GM19240 (cell line): ENCODE measurements around the gene SAFB.

Experiments used
- DNase-seq: peaks from one replicate; pipeline ENCODE4 v3.0.0; 2011; ENCODE audit warnings: low spot score; ENCODE audit not compliant: insufficient read length

SAFB gene

GRCh38 chr19:5622465-5623396, at the start of gene SAFB, which contains the start of gene SAFB2:
Gene SAFB (plus strand): TSS chr19:5623083. CDS start chr19:5623206, 123 bp downstream.
Gene SAFB2 (minus strand): TSS chr19:5622776. CDS start chr19:5622715, 61 bp downstream.
- DNase-seq: peak; percentile 85

GRCh38 chr19:5575590-5575989, 47.3 kb upstream of the SAFB start:
- DNase-seq: no peak

DNA sequence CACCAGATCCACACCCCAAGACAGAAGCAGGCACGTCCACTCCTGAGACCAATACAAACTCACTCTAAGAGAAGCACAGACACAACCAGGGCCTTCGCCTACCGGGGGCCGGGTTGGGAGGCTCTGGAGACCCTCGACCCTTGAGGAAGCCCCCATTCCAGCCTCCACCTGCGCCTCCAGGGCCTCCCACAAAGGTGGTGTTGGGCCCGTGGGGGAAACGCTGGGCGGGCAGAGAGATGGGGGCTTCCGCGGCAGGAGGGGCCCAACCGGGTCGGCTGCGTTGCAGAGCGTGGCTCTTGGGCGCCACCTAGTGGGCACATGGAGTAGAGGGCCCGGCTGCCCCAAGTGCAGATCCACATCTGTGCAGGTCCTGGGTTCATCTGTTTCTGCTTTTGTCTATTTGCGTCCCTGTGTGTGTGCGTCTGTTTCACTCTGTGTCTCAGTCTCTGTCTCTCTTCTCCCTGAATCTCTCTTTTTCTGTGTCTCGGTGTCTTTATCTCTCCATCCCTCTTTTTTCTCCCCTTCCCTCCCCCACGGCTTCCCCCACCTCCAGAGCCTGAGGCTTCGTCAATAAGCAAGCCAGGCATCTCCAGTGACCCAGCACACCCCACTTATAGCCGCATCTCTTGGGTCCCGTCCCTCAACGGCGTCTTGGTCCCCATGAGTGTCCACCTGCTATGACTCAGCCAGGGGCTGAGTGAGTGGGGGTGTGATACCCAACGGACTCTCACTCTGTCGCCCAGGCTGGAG, 44.6 kb upstream of the SAFB start:
- peak; percentile 83 for DNase-seq

GRCh38 chr19:5579286-5579685, 43.6 kb upstream of the SAFB start:
- DNase-seq: no peak

DNA sequence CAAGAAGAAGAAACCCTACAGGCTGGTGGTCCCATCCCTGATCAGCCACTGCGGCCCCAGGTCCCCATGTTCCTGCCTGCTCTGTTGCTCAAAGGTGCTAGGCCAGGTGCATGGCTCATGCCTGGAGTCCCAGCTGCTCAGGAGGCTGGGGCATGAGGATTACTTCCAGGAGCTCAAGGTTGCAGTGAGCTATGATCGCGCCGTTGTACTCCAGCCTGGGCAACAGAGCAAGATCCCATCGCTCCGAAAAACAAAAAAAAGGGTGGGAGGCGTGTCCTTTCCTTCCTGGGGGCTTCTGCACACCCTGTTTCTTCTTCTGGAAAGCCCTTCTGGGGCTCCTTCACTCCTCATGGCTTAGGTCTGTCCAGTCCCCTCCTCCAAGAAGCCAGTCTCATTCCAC, 43.2 kb upstream of the SAFB start:
- DNase-seq: no peak

DNA sequence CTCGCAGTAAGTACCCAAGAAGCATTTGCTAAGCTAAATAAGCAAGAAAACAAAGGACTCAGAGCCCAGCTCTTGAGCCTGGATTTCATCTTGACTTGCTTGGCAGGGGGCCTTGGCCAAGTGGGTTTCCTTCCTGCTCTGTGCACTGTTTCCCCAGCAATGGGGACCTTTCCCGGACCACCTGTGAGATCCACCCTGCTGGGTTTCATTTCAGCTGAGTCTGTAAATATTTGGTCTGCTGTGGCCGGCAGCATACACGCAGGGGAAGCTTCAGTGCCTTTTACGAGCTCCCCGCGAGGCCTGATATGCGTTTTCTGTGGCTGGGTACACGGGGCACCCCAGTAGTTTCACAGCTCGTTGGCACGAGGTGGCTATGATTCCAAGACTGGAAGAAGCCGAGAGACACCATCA, 42.7 kb upstream of the SAFB start:
- no peak for DNase-seq

GRCh38 chr19:5585461-5586299, 37.2 kb upstream of the SAFB start:
- no peak for DNase-seq

GRCh38 chr19:5586300-5587070, 36.4 kb upstream of the SAFB start:
- no peak for DNase-seq

DNA sequence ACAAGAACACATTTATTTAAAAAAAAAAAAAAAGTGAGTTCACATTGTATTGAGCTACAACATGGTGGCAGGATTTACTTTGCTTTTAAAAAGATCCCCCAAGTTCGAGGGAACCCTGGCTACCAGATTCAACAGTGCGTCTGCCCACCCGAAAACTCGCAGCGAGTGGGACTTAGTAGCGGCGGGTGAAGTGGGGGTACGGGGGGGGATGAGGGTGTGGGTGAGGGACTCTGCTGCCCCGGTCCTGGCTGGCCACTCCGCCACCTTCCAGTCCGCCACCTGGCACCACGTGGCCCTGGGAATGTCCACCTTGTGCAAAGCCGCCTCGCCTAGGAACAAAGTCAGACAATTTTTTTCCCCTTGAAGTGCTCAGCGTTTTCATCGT, 35.8 kb upstream of the SAFB start:
- no peak for DNase-seq

DNA sequence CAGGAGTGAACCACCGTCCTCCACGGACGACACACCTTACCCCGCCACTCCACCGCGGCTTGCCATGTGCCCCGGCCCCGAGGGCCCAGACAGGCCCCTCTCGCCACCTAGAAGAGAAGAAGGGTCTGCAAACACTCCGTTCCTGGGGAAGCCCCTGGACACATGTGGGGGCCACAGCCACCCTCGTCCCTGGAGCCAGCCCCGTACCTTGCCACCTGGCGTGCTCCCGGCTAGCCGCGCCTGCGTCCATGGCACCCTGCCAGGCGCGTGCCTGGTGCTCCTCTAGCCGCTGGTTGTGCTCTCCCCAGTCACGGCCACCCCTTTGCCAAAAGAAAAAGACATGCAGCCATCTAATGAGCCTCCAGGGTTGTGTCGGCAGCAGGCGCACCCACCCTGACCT, 35.2 kb upstream of the SAFB start:
- no peak for DNase-seq

DNA sequence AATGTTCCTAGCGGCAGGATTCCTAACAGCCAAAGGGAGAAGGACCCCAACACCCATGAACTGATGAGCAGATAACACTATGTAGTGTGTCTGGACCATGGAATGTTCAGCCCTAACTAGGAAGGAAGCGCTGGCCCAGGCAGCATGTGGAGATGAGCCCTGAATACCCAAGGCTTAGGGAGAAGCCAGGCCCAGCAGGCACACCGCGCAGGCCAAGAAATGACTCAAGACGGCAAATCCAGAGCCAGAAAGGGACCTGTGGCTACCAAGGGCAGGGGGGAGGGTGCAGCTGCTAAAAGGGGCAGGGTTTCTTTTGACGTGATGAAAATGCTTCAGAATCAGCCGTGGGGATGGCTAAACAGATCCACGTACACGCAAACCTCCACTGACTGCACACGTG, 34.4 kb upstream of the SAFB start:
- DNase-seq: no peak

GRCh38 chr19:5588906-5589676, 33.8 kb upstream of the SAFB start:
- no peak for DNase-seq

- no peak for DNase-seq
These were observed 32.6 kb upstream of the SAFB start for GRCh38 chr19:5590151-5590864.

GRCh38 chr19:5590865-5591154, 32.1 kb upstream of the SAFB start:
- no peak for DNase-seq

DNA sequence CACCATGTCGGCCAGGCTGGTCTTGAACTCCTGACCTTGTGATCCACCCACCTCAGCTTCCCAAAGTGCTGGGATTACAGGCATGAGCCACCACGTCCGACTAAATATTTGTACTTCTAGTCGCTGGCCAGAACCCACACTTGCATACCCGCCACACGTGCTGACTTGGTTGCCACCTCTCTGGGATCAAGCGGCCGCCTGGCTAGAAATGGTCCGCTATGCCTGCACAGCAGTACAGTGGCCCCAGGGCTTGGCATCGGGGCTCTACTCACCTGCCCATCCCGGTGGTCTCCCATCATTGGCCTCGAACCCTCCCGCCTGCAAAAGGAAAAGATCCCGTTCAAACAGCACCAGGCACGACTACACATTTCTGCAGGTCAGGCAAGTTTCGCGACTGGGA, 31.4 kb upstream of the SAFB start:
- DNase-seq: no peak

- DNase-seq: no peak
These were observed 30.1 kb upstream of the SAFB start for GRCh38 chr19:5592531-5593342.

DNA sequence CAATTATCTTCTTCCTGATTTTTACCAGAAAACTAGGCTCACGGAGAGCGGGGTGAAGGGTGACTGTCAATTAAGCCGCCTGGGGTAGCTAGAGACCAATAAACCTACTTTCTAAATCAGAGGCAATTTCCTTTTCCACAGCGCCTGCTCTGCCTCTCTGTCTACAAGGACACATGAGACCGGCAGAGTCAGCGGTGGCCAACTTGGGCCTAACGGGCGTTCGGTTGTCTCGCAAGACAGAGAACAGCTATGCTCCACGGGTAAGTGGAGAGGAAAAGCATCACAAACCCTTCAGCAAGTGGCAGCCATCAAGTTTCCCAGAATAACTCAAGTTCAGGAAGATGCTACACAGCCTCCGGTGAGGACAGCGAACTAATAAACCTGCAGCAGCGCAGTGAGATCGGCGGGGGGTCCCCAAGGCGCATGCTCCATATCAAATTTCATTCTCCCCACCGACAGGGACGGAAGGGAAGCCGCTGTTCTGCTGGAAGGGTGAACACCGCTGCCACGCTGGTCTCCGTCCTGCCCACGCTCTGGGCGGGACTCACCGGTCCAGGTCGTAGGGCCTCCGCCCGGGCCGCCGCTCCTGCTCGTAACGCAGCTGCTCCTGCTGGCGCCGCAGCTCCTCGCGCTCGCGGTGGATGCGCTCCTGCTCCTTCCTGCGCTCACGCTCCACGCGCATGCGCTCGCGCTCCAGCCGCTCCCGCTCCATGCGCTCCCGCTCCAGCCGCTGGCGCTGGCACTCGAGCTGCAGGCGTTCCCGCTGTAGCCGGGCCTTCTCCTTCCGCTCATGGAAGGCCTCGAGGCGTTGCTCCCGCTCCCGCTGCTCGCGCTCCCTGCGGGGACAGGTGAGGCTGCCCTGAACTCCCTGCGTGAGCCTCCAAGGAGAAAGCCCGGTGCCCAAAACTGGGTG, 29.3 kb upstream of the SAFB start:
- no peak for DNase-seq

DNA sequence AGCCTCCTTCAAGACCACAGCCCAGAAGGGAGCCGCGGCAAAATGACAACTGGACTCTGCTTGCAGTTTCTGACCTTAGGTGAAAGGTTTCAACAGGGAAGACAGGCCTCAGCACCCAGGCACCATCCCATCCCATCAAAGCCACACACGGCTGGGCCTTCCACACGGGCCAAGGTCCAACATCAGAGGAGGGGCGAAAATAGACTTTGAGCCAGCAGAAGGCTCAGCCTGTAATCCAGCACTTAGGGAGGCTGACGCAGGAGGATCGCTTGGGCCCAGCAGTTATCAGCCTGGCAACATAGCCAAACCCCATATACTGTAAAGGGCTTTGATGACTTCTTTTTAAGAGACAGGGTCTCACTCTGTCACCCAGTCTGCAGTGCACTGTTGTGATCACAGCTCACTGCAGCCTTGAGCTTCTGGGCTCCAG, 28.3 kb upstream of the SAFB start:
- no peak for DNase-seq
